ENCODE measurements around the gene KDM4C. TPM values are rescaled to one million over a fixed set of nuclear protein-coding genes. Genes with fewer than 3 reads are reported as not detected.
"Not testable (repeated sequence)": the region's sequence is repeated elsewhere in the genome, so short reads cannot be mapped to it uniquely, and the experiment has no call there.

The KDM4C gene
- polyA plus RNA-seq, 3 donors: 16.4 to 17.5 (median 16.7) TPM

DNA sequence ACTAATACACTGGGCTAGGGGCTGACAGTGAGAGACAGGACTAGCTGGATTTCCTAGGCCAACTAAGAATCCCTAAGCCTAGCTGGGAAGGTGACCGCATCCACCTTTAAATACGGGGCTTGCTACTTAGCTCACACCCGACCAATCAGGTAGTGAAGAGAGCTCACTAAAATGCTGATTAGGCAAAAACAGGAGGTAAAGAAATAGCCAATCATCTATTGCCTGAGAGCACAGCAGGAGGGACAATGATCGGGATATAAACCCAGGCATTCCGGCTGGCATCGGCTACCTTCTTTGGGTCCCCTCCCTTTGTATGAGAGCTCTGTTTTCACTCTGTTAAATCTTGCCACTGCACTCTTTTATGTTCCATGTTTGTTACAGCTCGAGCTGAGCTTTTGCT, 425.4 kb downstream of the KDM4C start:
- DNase-seq (ENCODE audit: low read depth in 3 of 3, low spot score in 2 of 3): not testable (repeated sequence)

DNA sequence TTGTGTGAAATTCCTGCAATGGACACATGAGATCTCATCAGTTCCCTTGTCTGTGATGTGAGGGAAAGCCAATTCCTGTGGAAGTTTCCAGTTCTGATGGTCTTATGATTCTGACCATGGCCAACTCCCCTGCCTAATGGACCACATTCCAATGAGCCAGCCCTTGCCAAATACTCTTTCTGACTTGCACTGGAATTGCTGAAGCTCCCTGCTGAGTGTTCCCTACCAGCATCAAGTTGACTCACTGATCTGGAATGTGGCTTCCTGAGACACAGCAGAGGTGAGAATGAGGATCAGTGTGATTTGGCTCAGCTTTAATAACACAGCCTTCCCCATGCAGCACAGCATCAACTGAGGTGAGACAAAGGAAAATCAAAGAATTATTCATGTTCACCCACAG, 427.8 kb downstream of the KDM4C start:
- DNase-seq (ENCODE audit: low read depth in 3 of 3, low spot score in 2 of 3): no peak

DNA sequence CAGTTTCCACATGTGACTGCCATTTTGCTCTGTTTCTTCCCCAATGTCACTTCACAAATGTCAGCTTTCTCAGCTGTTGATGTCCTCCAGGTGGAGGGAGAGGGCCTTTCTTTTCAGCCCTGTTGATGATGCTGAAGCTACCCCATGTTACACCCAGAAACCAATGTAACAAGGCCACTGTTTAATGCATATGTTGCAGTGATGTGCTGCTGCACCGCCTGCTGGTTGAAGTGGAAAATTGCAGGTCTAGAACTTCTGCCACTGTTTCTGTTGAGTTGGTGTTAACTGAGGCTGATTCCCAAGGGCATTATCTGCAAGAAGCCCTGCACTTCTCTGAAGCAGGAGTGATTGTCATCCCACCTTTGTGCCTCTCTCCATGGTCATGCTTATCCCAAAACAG, 428.4 kb downstream of the KDM4C start:
- DNase-seq (ENCODE audit: low read depth in 3 of 3, low spot score in 2 of 3): no peak

GRCh38 chr9:7192266-7192665, 434.5 kb downstream of the KDM4C start:
- DNase-seq (ENCODE audit: low read depth in 3 of 3, low spot score in 2 of 3): no peak

DNA sequence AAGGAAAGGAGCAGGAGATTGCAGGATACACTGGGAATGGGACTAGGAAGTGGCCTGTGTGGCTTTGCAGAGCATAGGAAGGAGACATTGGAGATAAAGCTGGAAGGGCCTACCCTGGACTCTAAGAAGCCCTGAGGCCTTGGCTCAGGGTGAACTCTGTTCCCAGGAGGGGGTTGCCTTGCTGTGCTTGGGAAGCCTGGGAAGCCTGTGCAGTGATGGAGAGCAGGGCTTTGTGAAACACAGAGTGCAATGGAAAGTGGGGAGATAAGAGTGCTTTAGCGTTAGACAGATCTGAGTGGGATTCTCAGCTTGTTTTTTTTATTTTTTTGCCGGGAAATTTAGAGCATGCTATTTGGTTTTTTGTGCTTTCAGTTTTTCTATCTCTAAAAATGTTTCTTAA, 437.8 kb downstream of the KDM4C start:
- DNase-seq (ENCODE audit: low read depth in 3 of 3, low spot score in 2 of 3): no peak

GRCh38 chr9:7196467-7196866, 438.7 kb downstream of the KDM4C start:
- DNase-seq (ENCODE audit: low read depth in 3 of 3, low spot score in 2 of 3): no peak

DNA sequence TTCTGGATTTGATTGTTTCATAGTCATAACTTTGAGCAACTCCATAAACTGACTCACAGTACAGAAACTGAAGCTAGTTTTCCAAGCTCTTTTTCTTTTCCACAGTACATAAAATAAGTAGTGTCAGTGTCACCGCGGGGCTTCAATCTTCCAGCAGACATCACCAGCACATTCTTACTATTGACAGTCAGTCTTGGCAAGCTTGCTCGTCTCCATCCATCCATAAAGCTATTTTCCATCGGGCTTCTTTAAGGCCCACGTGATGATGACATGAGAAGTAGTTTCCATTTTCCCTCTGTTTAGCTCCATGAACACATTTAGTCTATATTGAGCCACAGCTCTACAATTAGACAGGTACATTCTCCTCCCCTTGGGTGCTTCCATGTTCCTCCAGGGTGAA, 443.4 kb downstream of the KDM4C start:
- no peak for DNase-seq (ENCODE audit: low read depth in 3 of 3, low spot score in 2 of 3)

- DNase-seq (ENCODE audit: low read depth in 3 of 3, low spot score in 2 of 3): no peak
Measured at GRCh38 chr9:7205806-7206205, 448.0 kb downstream of the KDM4C start.

DNA sequence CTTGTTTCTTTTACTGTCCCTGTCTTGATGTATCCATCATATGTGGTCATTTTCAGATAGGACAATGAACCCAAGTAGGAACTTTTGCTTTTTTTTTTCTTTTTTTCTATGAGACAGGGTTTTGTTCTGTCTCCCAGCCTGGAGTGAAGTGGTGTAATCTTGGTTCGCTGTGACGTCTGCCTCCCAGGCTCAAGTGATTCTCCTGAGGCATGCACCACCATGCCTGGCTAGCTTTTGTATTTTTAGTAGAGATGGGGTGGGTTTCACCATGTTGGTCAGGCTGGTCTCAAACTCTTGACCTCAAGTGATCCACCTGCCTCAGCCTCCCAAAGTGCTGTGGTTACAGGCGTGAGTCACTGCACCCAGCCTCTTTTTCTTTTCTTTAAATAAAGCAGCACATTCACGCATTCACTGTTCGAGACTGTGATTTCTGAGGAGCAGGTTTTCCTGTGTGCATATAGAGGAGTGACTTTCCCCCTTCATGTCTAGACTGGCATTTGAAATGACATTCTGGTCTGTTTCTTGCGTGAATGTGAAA, 448.5 kb downstream of the KDM4C start:
- DNase-seq (ENCODE audit: low read depth in 3 of 3, low spot score in 2 of 3): no peak

- no peak for DNase-seq (ENCODE audit: low read depth in 3 of 3, low spot score in 2 of 3)
Measured at GRCh38 chr9:7209016-7209715, 451.4 kb downstream of the KDM4C start.

- DNase-seq (ENCODE audit: low read depth in 3 of 3, low spot score in 2 of 3): no peak
Measured at GRCh38 chr9:7209990-7210389, 452.2 kb downstream of the KDM4C start.

DNA sequence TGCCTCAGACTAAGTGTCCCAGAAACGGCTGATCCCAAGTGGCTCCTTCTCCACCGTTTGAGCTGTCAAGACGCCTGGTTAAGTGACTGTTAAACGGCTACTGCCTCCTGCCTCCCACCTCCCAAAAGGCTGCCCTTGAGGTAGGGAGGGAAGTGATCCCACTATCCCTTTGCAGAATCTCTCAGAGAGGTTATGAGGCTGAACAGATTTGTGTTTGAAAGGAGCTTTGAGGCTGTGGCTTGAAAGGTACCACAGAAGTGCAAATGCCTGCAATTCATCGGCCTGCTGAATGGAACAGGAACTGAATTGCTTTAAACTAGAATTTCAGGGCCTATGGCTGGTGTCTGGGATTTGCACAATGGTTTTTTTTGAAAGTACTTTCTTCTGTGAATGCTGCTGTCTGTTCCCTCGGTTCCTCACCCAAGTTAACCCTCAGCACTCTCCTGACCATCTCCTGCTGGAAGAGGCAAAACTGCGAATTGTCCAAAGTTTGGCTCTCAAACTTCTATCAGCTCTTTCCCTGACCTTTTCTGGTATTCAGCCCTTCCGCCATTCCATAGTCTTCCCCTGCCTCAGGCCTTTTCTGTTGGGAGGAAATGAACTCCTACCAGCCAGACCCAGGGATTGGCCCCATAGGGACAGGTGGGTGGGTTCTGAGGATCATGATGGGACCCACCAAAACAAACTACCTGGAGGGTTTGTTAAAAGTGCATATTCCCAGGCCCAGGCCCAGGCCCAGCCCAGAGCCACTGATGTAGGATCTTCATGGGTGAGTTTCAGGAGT, 453.3 kb downstream of the KDM4C start:
- DNase-seq (ENCODE audit: low read depth in 3 of 3, low spot score in 2 of 3): no peak

- no peak for DNase-seq (ENCODE audit: low read depth in 3 of 3, low spot score in 2 of 3)
Measured at GRCh38 chr9:7211657-7212056, 453.9 kb downstream of the KDM4C start.

DNA sequence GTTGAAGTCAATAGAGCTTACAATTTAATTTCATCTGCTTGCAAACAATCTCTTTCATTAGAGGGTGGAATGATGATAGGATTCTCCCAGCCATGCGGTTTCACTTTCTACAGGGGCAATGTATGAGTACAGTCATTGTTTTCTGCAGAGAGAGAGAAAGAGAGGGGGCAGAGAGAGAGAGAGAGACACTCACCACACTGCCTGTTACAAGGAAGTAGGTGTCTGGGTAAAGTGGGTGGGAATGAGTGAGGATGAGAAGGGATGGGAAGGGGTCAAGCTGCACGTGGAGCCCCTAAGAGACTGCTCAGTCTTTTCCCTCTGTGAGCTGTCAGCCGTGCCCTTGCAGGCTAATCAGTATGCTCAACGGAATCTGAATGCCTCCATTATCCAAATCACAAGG, 454.3 kb downstream of the KDM4C start:
- no peak for DNase-seq (ENCODE audit: low read depth in 3 of 3, low spot score in 2 of 3)

GRCh38 chr9:7216004-7216841, 458.4 kb downstream of the KDM4C start:
- DNase-seq (ENCODE audit: low read depth in 3 of 3, low spot score in 2 of 3): no peak

DNA sequence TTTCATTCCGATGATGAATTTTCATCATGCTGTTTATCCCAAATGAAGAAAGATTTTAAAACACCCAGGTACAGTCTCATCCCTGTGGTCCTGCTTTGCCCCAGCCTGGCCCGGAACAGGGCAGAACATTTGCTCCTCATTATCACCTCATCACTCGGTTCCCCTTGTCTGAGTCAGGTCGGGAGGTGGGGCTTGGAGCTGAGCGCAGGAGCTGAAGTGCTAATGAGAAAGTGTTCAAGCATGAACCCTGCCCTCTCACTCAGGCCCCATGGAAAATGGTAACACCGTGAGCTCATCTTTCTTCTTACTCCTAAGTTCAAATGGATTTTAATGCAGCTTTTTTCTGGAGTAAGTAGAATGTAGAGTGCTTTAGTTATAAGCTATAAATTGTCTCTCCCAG, 466.2 kb downstream of the KDM4C start:
- peak in 1 of 3 donors; percentile 16 for DNase-seq (ENCODE audit: low read depth in 3 of 3, low spot score in 2 of 3)

Other genes starting within 250 kb of the KDM4C start
- gene GLDC, start 112.2 kb upstream of the KDM4C start, polyA plus RNA-seq (ENCODE audit: insufficient read length in 3 of 3): 10 to 100 TPM; 21.4 to 24.1 (median 22.2) TPM

Measured in right renal cortex interstitium (tissue), 3 donors.